HG03439 (cell line): Measurements from ENCODE around the gene FAM83G.
"Not testable (repeated sequence)": the region's sequence is repeated elsewhere in the genome, so short reads cannot be mapped to it uniquely, and the experiment has no call there.

Experiments
- ATAC-seq: cut with Tn5 transposase; IDR thresholded peaks from one replicate; pipeline ENCODE4 v1.9.1; 2021; ENCODE audit warnings: mild to moderate bottlenecking, moderate library complexity; ENCODE audit not compliant: unreplicated experiment

Gene FAM83G

GRCh38 chr17:19023209-19023999 lies 18.8 kb upstream of the FAM83G start:
- ATAC-seq: no peak

DNA sequence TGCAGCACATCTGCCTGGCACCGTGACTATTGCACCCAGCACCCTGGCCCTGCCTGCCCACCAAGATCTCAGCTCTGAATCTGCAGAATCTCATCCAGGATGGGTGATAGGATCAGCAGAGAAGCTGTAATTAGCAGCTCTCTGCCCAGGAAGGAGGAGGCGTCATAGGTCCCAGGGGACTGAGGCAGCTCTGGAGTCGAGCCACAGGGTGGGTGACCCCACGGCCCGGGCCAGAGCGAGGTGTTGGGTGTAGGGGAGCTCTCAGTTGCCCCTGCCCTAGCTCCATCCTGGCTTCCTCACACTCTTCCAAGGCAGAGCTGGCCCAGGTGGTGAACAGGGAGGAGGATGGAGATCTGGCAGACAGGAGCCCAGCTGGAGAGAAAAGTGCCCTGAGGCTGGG lies 18.2 kb upstream of the FAM83G start:
- ATAC-seq: no peak

- no peak for ATAC-seq
Observed at GRCh38 chr17:19022128-19022527, 17.6 kb upstream of the FAM83G start.

DNA sequence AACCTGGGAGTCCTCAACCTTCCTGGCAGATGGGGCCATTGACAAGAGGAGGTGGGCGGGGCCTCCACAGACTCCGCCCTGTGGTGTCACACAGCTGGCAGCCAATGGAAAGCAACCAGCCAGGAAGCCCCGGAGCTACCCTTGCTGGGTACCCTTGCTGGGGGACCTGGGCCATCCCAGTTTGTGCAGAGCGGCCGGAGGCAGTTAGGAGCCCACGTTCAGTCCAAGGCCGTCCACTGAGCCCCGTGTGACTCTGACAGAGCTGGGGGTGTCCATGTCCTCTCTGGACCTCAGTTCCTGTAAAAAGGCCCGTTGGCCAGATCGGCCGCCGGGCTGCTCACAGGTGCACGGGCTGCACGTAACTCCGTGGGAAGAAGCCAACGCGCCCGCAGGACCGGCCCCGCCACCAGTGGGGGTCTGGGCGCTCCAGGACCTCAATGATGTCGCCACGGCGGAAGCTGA lies 17.1 kb upstream of the FAM83G start:
- ATAC-seq: no peak

DNA sequence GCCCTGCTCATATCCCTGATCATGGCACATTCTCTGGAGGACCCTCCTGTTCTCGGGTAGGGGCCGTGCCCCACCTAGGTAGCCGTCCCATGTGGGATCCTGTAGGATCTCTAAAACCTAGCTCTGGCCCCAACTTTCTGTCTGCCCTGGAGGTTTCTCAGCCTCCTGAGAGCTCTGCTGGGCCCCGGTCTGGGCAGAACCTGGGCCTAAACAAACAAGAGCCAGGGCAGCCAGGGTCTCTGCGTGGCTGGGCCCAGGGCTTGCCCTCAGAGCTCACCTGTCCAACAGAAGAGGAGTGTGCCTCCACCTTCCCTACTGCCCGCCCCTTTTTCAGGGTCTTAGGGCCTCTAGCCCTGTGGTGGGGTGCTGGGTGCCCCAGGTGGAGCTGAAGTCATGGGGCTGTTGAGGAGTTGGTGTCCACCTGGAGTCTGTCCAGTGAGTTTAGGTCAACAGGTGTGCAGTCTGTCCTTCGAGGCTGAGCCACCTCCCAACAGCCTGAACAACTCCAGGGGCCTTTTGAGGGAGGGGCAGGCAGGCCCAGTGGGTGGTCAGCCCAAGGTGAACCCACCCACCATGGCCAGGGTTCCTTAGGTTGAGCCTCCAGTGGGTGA lies 16.6 kb upstream of the FAM83G start:
- not testable (repeated sequence) for ATAC-seq

DNA sequence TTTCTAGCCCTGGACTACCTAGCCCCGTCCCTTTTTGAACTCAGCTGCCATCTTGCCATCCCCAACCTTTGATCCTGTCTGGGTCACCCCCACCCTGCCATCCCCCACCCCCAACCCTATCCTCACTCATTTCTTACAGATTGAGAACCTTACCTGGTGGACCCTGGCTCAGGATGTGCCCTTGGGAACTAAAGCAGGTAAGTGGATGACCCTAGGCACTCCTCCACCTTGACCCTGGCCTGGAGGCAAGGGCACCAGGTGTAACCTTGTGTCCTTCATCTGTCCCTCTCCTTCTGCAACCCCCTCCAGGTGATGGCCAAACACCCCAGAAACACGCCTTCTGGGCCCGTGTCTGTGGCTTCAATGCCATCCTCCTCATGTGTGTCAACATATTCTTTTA lies 15.5 kb upstream of the FAM83G start:
- no peak for ATAC-seq

- no peak for ATAC-seq
Observed at GRCh38 chr17:19019041-19019941, 14.7 kb upstream of the FAM83G start.

DNA sequence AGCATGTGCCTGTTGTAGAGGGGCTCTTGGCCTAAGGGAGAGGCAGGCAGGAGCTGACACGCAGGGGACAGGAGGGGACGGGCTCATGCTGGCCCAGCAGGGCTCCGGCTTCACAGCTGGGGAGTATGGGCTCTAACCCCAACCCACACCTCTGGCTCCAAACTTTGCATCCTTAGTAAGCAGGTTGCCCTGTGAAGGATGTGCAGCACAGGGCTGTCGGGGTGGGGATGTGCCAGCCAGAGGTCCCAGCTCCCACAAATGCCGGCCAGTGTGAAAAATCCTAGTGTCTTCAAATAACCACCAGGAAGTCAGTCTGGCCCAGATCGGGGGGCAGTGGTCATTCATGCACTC lies 14.0 kb upstream of the FAM83G start:
- ATAC-seq: no peak

DNA sequence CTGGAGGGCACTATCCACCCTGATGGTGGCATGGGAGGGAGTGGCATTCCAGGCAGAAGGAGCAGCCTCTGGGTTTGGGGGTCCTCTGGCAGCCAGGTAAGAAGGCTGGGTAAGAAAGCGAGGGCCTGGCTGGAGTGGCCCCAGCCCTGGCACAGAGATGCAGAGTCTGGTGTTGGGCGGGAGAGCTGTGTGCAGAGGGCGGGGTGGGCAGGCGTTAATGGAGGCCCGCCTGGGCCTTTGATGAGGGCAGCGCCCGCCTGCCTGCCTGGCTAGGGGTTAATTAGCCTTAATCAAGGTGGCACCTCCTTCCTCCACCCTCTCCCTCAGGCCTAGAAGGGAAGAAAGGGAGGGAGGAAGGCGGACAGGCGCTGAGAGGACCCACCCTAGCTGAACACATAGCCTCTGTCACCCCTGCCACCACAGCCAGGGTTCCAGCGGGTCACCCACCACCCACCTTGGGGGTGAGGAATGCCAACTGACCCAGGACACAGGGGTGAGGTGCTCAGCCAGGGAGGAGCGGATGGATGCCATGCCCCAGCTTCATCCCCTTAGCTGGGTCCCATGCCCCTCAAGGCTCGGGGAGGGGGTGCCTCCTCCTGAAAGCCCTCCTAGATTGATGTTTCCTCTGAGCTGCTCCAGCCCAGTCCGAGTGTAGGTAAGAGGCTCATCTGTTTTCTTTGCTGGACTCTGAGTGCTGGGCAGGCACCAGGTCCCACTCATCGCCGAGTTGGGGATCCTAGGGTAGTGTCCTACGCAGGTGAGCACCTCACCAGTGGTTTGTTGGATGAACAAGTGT lies 13.4 kb upstream of the FAM83G start:
- ATAC-seq: no peak

- ATAC-seq: no peak
Observed at GRCh38 chr17:19017401-19017800, 12.8 kb upstream of the FAM83G start.

DNA sequence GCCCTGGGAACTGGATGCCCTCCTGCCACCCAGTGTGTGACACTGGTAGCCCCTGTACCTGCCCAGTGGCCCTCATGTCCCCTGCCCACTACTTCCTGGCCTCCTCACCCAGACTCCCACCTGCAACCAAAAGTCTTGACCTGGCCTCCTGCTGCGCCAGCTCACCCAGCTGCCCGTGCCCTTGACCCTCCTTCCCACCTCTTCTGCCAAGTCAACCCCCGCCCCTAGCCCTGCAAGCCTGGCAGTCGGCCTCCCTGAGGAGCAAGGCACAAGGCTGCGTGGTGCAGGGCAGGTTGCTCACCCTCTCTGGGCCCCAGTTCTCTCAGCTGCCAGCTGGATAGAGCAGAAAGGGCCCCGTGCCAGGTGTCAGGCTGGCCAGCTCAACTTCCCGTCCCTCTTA lies 12.3 kb upstream of the FAM83G start:
- no peak for ATAC-seq

GRCh38 chr17:19016297-19016696 lies 11.7 kb upstream of the FAM83G start:
- no peak for ATAC-seq

- ATAC-seq: no peak
Observed at GRCh38 chr17:19015428-19015827, 10.9 kb upstream of the FAM83G start.

GRCh38 chr17:19014628-19015215 lies 10.2 kb upstream of the FAM83G start:
- ATAC-seq: no peak

GRCh38 chr17:19013806-19014627 lies 9.5 kb upstream of the FAM83G start:
- ATAC-seq: no peak

DNA sequence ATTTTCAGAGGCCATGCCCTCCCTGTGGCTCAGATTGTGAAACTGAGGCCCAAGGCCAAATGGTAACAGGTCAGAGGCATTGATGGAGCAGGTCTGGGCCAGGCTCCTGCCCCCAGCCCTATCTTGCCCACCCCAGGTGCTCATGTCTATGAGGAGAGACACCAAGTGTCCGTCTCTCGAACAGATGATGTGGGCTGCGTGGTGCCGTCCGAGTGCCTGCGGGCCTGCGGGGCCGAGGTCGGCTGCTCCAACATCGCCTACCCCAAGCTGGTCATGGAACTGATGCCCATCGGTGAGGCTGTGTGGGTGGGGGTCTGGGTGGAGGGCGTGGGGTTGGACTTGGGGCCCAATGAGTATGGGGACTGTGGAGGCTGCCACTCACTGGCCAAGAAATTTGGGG lies 8.7 kb upstream of the FAM83G start:
- ATAC-seq: no peak

DNA sequence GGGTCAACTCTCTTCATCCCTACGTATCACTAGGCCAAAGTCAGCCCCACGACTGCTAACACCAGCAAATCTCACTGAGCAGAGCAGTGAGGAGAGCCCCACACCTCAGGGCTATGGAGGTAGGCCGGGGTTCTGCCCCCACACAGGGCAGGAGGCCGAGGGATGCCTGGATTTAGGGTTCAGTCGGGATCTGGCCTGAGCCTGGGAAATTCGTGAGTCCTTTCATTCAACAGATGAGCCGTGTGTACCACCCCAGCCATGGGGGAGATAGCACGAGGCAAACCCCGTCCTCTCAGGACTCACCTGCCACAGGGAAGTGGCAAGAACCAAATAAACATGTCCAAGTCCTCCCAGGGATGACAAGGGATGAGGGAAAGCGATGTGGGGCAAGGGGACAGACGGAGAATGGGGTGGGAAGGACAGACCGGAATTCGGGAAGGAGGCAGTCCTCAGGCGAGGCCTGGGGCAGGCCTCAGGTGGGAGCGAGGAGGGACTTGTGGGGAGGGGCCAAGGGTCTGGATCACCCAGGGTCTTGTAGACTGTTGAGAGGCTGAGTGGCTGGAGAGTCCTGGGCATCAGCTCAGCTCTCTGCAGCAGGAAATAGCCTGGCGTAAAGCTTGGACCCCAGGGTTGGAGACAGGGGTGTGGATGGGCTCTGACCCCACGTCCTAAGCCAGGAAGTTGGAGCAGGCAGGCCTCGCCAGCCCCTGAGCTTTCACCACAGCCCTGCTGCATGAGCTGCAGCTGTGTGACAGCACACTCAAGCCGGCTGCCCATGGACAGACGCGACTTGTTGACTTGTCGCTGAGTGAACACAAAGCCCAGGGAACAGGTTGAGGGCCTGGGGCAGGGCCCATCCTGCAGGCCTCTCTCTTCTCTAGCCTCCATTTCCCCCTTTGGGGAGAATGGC lies 7.9 kb upstream of the FAM83G start:
- no peak for ATAC-seq

DNA sequence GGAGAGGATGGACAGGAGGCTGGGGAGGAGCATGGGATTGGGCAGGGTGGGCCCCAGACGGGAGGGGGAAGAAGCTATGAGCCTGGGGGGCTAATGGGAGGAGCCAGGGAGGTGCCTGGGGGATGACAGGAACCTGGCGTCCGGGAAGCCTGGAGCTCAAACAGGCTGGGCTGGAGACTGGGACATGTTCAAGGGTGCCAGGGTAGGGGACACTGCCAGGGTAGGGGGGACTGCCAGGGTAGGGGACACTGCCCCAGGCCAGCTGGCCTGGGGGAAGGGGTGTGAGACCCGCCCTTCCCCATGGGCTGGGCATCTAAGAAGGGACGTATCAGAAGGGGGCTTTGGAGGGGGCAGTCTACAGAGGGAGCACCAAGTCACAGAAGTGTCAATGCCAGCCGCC lies 7.0 kb upstream of the FAM83G start:
- no peak for ATAC-seq
